ENCODE results near the gene IL17F. TPM values are rescaled to one million over a fixed set of nuclear protein-coding genes. Genes with fewer than 3 reads are reported as not detected.

IL17F gene
- total RNA-seq (2022; extraction: Qiagen RNA extraction; ENCODE audit: low read depth) = not detected in 5 replicates

DNA sequence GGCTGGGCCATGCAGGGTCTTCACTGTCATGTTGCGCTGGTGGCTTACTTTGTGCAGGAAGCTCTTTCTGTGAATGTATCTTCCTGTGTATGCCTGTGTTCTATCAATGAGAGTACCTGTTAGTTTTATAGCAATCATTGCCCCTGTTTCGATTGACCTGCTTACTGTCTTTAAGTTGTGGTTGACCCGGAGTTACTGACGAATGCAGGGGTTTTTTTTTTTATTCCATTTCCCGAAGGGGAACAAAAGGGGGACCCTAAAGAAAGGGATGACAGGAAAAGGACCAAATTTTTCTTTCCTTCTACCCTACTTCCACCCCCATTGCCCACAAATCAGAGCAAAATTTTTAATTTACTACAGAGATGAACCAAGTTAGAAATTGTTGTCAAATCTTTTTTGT lies at the start of gene IL17F:
Gene IL17F, minus strand, starts transcription at position 101 of the 400 bp plus-strand sequence. Its CDS starts 71 bp downstream, at position 30.

DNA sequence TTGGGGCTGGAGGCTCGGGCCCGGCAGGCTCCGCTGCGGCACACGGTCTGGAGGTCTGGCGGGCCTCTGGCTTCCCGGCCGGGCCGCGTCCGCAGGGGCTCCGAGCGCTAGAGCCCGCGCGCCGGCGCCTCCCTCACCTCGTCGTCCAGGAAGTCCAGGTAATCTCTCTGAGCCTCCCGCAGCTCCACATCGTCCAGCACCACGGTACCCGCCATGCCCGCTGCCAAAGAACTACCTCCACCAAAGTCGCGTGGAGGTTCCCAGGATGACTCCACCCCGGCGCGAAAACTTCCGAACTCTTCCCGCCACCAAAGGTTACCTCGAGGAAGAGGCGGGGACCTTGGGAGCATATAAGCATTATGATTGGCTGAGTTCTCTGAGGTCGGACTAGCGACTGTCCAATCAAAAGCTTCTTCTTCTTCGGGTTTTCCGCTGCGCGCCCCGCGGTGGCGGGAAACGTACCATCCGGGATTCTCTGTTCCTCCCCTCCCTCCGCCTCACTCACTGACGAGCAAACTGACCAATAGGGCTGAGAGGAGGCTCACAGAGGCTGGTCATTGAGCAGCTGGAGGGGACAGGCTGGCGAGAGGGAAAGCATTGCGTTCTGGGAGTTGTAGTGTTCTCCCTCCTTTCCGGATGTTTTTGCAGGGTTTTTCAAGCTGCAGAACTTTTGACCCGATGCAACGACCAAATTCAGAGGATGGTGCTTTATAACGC lies 40.3 kb upstream of the IL17F start, which contains the start of gene MCM3:
Gene MCM3, minus strand, starts transcription at position 283 of the 717 bp plus-strand sequence. Its CDS starts 68 bp downstream, at position 215.

Other genes with a start within 250 kb of the IL17F start
- gene PKHD1, start 156.9 kb downstream of the IL17F start, total RNA-seq (2022; extraction: Qiagen RNA extraction; ENCODE audit: low read depth) = not detected in 5 replicates
- gene IL17A, start 58.1 kb downstream of the IL17F start, total RNA-seq (2022; extraction: Qiagen RNA extraction; ENCODE audit: low read depth) = not detected in 5 replicates
- 72.8 to 80.0 TPM (median 78.4 TPM) in 5 replicates for gene MCM3, start 40.2 kb upstream of the IL17F start, total RNA-seq (2022; extraction: Qiagen RNA extraction; ENCODE audit: low read depth)
- 0.85 to 1.2 TPM (median 1.1 TPM) in 5 replicates for gene PAQR8, start 117.7 kb upstream of the IL17F start, total RNA-seq (2022; extraction: Qiagen RNA extraction; ENCODE audit: low read depth)
- gene EFHC1, start 175.8 kb upstream of the IL17F start, total RNA-seq (2022; extraction: Qiagen RNA extraction; ENCODE audit: low read depth) = 8.1 to 13.3 TPM (median 12.2 TPM) in 5 replicates

All from A549 treated with GW870086 at 1 μM for 4 hours (cell line).